ENCODE data around the gene C1orf210.

The C1orf210 gene

GRCh38 chr1:43312212-43312623 is 26.8 kb upstream of the C1orf210 start:
- DNase-seq (ENCODE audit: low read depth) = no peak

- DNase-seq (ENCODE audit: low read depth) = no peak
Observed at GRCh38 chr1:43311521-43311920, 26.1 kb upstream of the C1orf210 start.

- DNase-seq (ENCODE audit: low read depth) = no peak
Observed at GRCh38 chr1:43309405-43310025, 24.1 kb upstream of the C1orf210 start.

- no peak for DNase-seq (ENCODE audit: low read depth)
Observed at GRCh38 chr1:43308635-43309404, 23.4 kb upstream of the C1orf210 start.

GRCh38 chr1:43307458-43308158 is 22.2 kb upstream of the C1orf210 start:
- DNase-seq (ENCODE audit: low read depth) = no peak

- DNase-seq (ENCODE audit: low read depth) = no peak
Observed at GRCh38 chr1:43306688-43307457, 21.5 kb upstream of the C1orf210 start.

- no peak for DNase-seq (ENCODE audit: low read depth)
Observed at GRCh38 chr1:43305926-43306687, 20.7 kb upstream of the C1orf210 start.

- DNase-seq (ENCODE audit: low read depth) = no peak
Observed at GRCh38 chr1:43305461-43305860, 20.1 kb upstream of the C1orf210 start.

- DNase-seq (ENCODE audit: low read depth) = no peak
Observed at GRCh38 chr1:43304771-43305300, 19.5 kb upstream of the C1orf210 start.

GRCh38 chr1:43304314-43304681 is 18.9 kb upstream of the C1orf210 start:
- DNase-seq (ENCODE audit: low read depth) = no peak

GRCh38 chr1:43303471-43304313 is 18.3 kb upstream of the C1orf210 start:
- no peak for DNase-seq (ENCODE audit: low read depth)

- no peak for DNase-seq (ENCODE audit: low read depth)
Observed at GRCh38 chr1:43302721-43303470, 17.5 kb upstream of the C1orf210 start.

GRCh38 chr1:43302201-43302600 is 16.8 kb upstream of the C1orf210 start:
- DNase-seq (ENCODE audit: low read depth) = no peak

GRCh38 chr1:43300378-43301094 is 15.2 kb upstream of the C1orf210 start, which contains the start of gene TIE1:
TIE1 (plus strand) TSS chr1:43300982; CDS start chr1:43301072, 90 bp downstream.
- DNase-seq (ENCODE audit: low read depth) = no peak

- DNase-seq (ENCODE audit: low read depth) = no peak
Observed at GRCh38 chr1:43299101-43299500, 13.7 kb upstream of the C1orf210 start.

GRCh38 chr1:43298055-43298454 is 12.7 kb upstream of the C1orf210 start:
- no peak for DNase-seq (ENCODE audit: low read depth)

- no peak for DNase-seq (ENCODE audit: low read depth)
Observed at GRCh38 chr1:43296207-43296606, 10.8 kb upstream of the C1orf210 start.

- DNase-seq (ENCODE audit: low read depth) = no peak
Observed at GRCh38 chr1:43294761-43295160, 9.4 kb upstream of the C1orf210 start.

Measured in HS-27A (cell line).